C4-2B (cell line): ENCODE data around the gene DPP4.

Experiments
- CTCF ChIP-seq: fragments of 450-650 bp; conservative IDR thresholded peaks from 2 replicates; pipeline ENCODE4 v1.5.1; 2017; ENCODE audit warnings: mild to moderate bottlenecking
- ZFX ChIP-seq: fragments of 450-650 bp; IDR thresholded peaks from 2 replicates; pipeline ENCODE4 v1.6.1; 2017

GRCh38 chr2:162079514-162079913, 5.5 kb upstream of the DPP4 start:
- no peak for TF ChIP-seq CTCF
- TF ChIP-seq ZFX, result no peak
